IMR-90 (cell line): Measurements from ENCODE around the gene MAGI3. TPM values are rescaled to one million over a fixed set of nuclear protein-coding genes. Genes with fewer than 3 reads are reported as not detected.

ENCODE experiments used
- ATAC-seq: fragments of 200-7000 bp; cut with Tn5 transposase; 2 replicates; pipeline ENCODE4 v1.9.1; 2020; ENCODE audit warnings: low read depth, mild to moderate bottlenecking, moderate library complexity
- BruUV-seq: library from RNA; stranded (reverse); fragments of 400-500 nt; replicated peaks from 2 replicates; lab custom pipeline; 2021; lab: Mats Ljungman, UMichigan
- CTCF ChIA-PET: fragments of 300-600 bp; formaldehyde crosslinking; extraction: SDS; loops from one replicate; lab custom pipeline; 2021; ENCODE audit warnings: antibody characterized with exemption; lab: Yijun Ruan, JAX
- POLR2A ChIA-PET: fragments of 300-600 bp; sonication (Branson Sonifier 250); formaldehyde crosslinking; loops from one replicate; lab custom pipeline; 2022; ENCODE audit warnings: antibody characterized with exemption; ENCODE audit not compliant: unreplicated experiment; lab: Charles Lee
- DNase-seq: peaks from one replicate; pipeline ENCODE4 v3.0.0; 2013
- H2AFZ ChIP-seq: replicated peaks from 2 replicates; pipeline ENCODE3; 2013; ENCODE audit warnings: low read length, mild to moderate bottlenecking; ENCODE audit not compliant: poor library complexity
- H2AK5ac ChIP-seq: 2 replicates; pipeline ENCODE4 v1.6.1; 2013; ENCODE audit warnings: low read depth, low read length, inconsistent platforms
- H2AK9ac ChIP-seq: replicated peaks from 2 replicates; pipeline ENCODE3; 2013; ENCODE audit warnings: mild to moderate bottlenecking, low read depth, low read length, moderate library complexity; ENCODE audit not compliant: poor library complexity
- H2BK120ac ChIP-seq: 2 replicates; pipeline ENCODE4 v1.6.1; 2013; ENCODE audit warnings: low read depth, low read length, inconsistent platforms
- H2BK15ac ChIP-seq: 3 replicates; pipeline ENCODE4 v1.6.1; 2013; ENCODE audit warnings: low read depth, low read length, inconsistent platforms
- H2BK20ac ChIP-seq: 2 replicates; pipeline ENCODE4 v1.6.1; 2013; ENCODE audit warnings: low read depth, mild to moderate bottlenecking, inconsistent platforms, low read length, moderate library complexity
- H2BK5ac ChIP-seq: 2 replicates; pipeline ENCODE4 v1.6.1; 2013; ENCODE audit warnings: mild to moderate bottlenecking, low read depth, low read length, inconsistent platforms; ENCODE audit not compliant: poor library complexity, severe bottlenecking
- H3K14ac ChIP-seq: replicated peaks from 2 replicates; pipeline ENCODE4 v1.6.1; 2013; ENCODE audit warnings: low read depth, low read length, inconsistent platforms
- H3K18ac ChIP-seq: 2 replicates; pipeline ENCODE4 v1.6.1; 2013; ENCODE audit warnings: low read depth, low read length, control low read depth
- H3K23ac ChIP-seq: 2 replicates; pipeline ENCODE4 v1.6.1; 2013; ENCODE audit warnings: low read depth, low read length, inconsistent platforms
- H3K27ac ChIP-seq: 2 replicates; pipeline ENCODE4 v1.5.1; 2013; ENCODE audit warnings: mild to moderate bottlenecking, control low read depth, low read length; ENCODE audit not compliant: insufficient read depth
- H3K27me3 ChIP-seq: 2 replicates; pipeline ENCODE4 v1.6.1; 2013; ENCODE audit warnings: low read length; ENCODE audit not compliant: control insufficient read depth, insufficient read depth
- H3K36me3 ChIP-seq: 2 replicates; pipeline ENCODE4 v1.6.1; 2013; ENCODE audit warnings: low read length, mixed read lengths; ENCODE audit not compliant: control insufficient read depth, insufficient read depth
- H3K4ac ChIP-seq: 2 replicates; pipeline ENCODE4 v1.6.1; 2013; ENCODE audit warnings: low read depth, low read length, inconsistent platforms
- H3K4me1 ChIP-seq: 2 replicates; pipeline ENCODE4 v1.6.1; 2013; ENCODE audit warnings: low read length, mixed read lengths; ENCODE audit not compliant: control insufficient read depth, insufficient read depth
- H3K4me2 ChIP-seq: 2 replicates; pipeline ENCODE4 v1.6.1; 2013; ENCODE audit warnings: low read depth, mild to moderate bottlenecking, control low read depth, low read length, moderate library complexity
- H3K4me3 ChIP-seq: 2 replicates; pipeline ENCODE4 v1.5.1; 2013; ENCODE audit warnings: low read depth, mild to moderate bottlenecking, control low read depth, low read length, moderate library complexity; ENCODE audit not compliant: insufficient read depth
- H3K56ac ChIP-seq: 2 replicates; pipeline ENCODE4 v1.6.1; 2013; ENCODE audit warnings: low read length, inconsistent platforms; ENCODE audit not compliant: insufficient read depth; ENCODE audit errors: extremely low read depth
- H3K79me1 ChIP-seq, 2 experiments: 2 replicates each; pipeline ENCODE4 v1.6.1; 2013; ENCODE audit warnings: low read length in 2 of 2, inconsistent platforms in 1 of 2, low read depth in 1 of 2
- H3K9ac ChIP-seq: 2 replicates; pipeline ENCODE4 v1.6.1; 2013; ENCODE audit warnings: low read depth, low read length, control low read depth
- H3K9me1 ChIP-seq: 2 replicates; pipeline ENCODE4 v1.6.1; 2013; ENCODE audit warnings: low read length, inconsistent platforms; ENCODE audit not compliant: insufficient read depth
- H3K9me3 ChIP-seq: 2 replicates; pipeline ENCODE4 v1.6.1; 2013; ENCODE audit warnings: low read length; ENCODE audit not compliant: control insufficient read depth, insufficient read depth
- H4K20me1 ChIP-seq: 2 replicates; pipeline ENCODE4 v1.6.1; 2013; ENCODE audit warnings: low read length, inconsistent platforms; ENCODE audit not compliant: insufficient read depth
- H4K5ac ChIP-seq: 2 replicates; pipeline ENCODE4 v1.6.1; 2013; ENCODE audit warnings: mild to moderate bottlenecking, low read depth, low read length, control low read depth
- H4K8ac ChIP-seq, 2 experiments: 2 replicates each; pipeline ENCODE4 v1.6.1; 2013; ENCODE audit warnings: low read depth in 2 of 2, low read length in 2 of 2, control low read depth in 1 of 2, inconsistent platforms in 1 of 2
- H4K91ac ChIP-seq: 2 replicates; pipeline ENCODE4 v1.6.1; 2013; ENCODE audit warnings: low read depth, low read length, inconsistent platforms; ENCODE audit not compliant: insufficient read depth
- CEBPB ChIP-seq: IDR thresholded peaks from 2 replicates; pipeline ENCODE4 v1.6.1; 2012; ENCODE audit warnings: low read depth, low read length, improper control_type of control experiment
- FOS ChIP-seq: fragments of 150-350 bp; IDR thresholded peaks from 2 replicates; pipeline ENCODE4 v1.6.1; 2016; ENCODE audit warnings: low read depth, low read length
- MAFK ChIP-seq: IDR thresholded peaks from 2 replicates; pipeline ENCODE4 v1.6.1; 2012; ENCODE audit warnings: low read depth, low read length, improper control_type of control experiment
- MXI1 ChIP-seq: IDR thresholded peaks from 2 replicates; pipeline ENCODE4 v1.6.1; 2012; ENCODE audit warnings: low read depth, mild to moderate bottlenecking, low read length, moderate library complexity, borderline replicate concordance
- POLR2A ChIP-seq: IDR thresholded peaks from 2 replicates; pipeline ENCODE4 v1.6.1; 2012; ENCODE audit warnings: mild to moderate bottlenecking, low read depth, low read length
- RCOR1 ChIP-seq: IDR thresholded peaks from 2 replicates; pipeline ENCODE4 v1.6.1; 2012; ENCODE audit warnings: mild to moderate bottlenecking, low read length, improper control_type of control experiment; ENCODE audit not compliant: insufficient replicate concordance
- SMC3 ChIP-seq: fragments of 150-350 bp; IDR thresholded peaks from 2 replicates; pipeline ENCODE4 v1.6.1; 2016; ENCODE audit warnings: low read depth, mild to moderate bottlenecking, antibody characterized with exemption, low read length, moderate library complexity
- WGBS, 2 experiments: methylation state at CpG; one replicate each; pipeline versions ENCODE4 v1.1.5 to v1.1.7; 2013; ENCODE audit warnings: missing lambda C conversion rate in 2 of 2; ENCODE audit not compliant: insufficient read length in 1 of 2; ENCODE audit errors: extremely low coverage in 2 of 2; 5-methylcytosine and 5-hydroxymethylcytosine counted together
- dilution Hi-C: fragments of 300-500 bp; cut with HindIII; formaldehyde crosslinking; loops from one replicate; pipeline ENCODE4 v1.14.3; 2018; ENCODE audit warnings: low sequenced_read_pairs; ENCODE audit not compliant: unreplicated experiment
- in situ Hi-C: fragments of 300-500 bp; cut with MboI; formaldehyde crosslinking; loops from 3 replicates; pipeline ENCODE4 v1.14.3; 2019; ENCODE audit warnings: low sequenced_read_pairs, inconsistent platforms, mixed read lengths
- intact Hi-C: fragments of 100-400 bp; cut with micrococcal nuclease; formaldehyde crosslinking; loops from 2 replicates; pipeline ENCODE4 v1.10.0; 2022
- polyA plus RNA-seq, 3 experiments: library from polyadenylated mRNA; depleted of rRNA; stranded (reverse); fragments of >200 nt; gene quantifications; 2 replicates each; pipeline ENCODE4 v1.2.3, GENCODE V29; 2012; ENCODE audit warnings: low replicate concordance in 1 of 3
- total RNA-seq: library from RNA; depleted of rRNA; stranded (reverse); fragments of >200 nt; gene quantifications from 2 replicates; pipeline ENCODE4 v1.2.3, GENCODE V29; 2012
- TF ChIP-seq, protein P1 (sequence below): fragments of 150-350 bp; IDR thresholded peaks from 2 replicates; pipeline ENCODE4 v1.6.1; 2017; ENCODE audit warnings: mild to moderate bottlenecking, antibody characterized with exemption, low read length, low read depth

The MAGI3 gene
- total and polyA plus RNA-seq, 2 of the 4 experiments (the other 2 are of a cell fraction), result 2.5 to 8.8 TPM

DNA sequence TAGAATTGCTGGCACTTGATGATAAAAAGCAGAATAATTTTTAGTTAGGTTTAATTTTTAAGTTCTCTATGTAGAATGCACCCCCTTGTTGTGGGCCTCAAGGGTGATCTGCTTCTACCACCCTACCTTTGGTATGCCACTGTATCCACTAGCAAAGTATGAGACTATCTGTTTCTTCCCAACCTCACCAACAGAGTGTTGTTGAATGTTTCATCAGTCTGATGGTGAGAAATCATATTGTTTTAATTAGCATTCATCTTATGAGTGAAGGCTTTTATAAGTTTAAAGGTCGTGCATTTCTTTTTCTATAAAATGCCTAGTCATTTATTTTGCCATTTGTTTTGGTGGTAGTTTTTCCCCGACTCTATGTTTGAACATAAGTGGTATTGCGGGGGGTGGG, 141.0 kb downstream of the MAGI3 start:
- Histone ChIP-seq H2AK9ac (no peak overlapping the region), H2BK120ac (no peak overlapping the region), H3K9ac (no peak overlapping the region), H3K14ac (peak overlapping the region; percentile 25; the same call in 1 of the 2 replicates), H4K20me1 (no peaks in the 10 kb centered on the region), H2BK5ac (no peak overlapping the region), H3K4me3 (no peak overlapping the region), H2BK20ac (no peak overlapping the region), H3K23ac (peak overlapping the region; percentile 42; the same call in 1 of the 2 replicates), H3K4ac (no peak overlapping the region), H3K36me3 (no peaks in the 10 kb centered on the region), H3K4me2 (no peak overlapping the region), H4K8ac (no peak overlapping the region), H3K9me1 (no peaks in the 10 kb centered on the region), H3K56ac (no peak overlapping the region), H3K27me3 (no peaks in the 10 kb centered on the region), H3K18ac (no peak overlapping the region), H4K91ac (no peak overlapping the region; the same call in 1 of the 2 replicates), H2AFZ (no peak overlapping the region), H3K4me1 (peaks cover 5% of the 10 kb centered on the region), H3K9me3 (no peaks in the 10 kb centered on the region), H3K79me1 (peaks cover 14 to 26% of the 10 kb centered on the region in 2 experiments), H2AK5ac (no peak overlapping the region), H2BK15ac (no peak overlapping the region), H3K27ac (no peak overlapping the region), H4K5ac (no peak overlapping the region)
- WGBS, 2 experiments, result no CpG with 5 or more reads among the region's 3 CpGs
- ChIA-PET CTCF (interaction anchor here (0.6 to 1.0 kb wide), 2 partner anchors 23 to 1108 kb away, joined by 4 to 7 read pairs; no protein-coding TSS in a partner anchor), POLR2A (no interaction called here)
- no TSS peak for BruUV-seq
- in situ Hi-C loops (no loop called here), intact Hi-C loops (no loop called here), dilution Hi-C loops (no loop called here)
- no peak for ATAC-seq
- DNase-seq, result no peak
- TF ChIP-seq RCOR1, result no peak
- no peak for TF ChIP-seq CEBPB
- no peak for TF ChIP-seq FOS
- TF ChIP-seq MXI1, result no peak
- TF ChIP-seq, protein P1, sequence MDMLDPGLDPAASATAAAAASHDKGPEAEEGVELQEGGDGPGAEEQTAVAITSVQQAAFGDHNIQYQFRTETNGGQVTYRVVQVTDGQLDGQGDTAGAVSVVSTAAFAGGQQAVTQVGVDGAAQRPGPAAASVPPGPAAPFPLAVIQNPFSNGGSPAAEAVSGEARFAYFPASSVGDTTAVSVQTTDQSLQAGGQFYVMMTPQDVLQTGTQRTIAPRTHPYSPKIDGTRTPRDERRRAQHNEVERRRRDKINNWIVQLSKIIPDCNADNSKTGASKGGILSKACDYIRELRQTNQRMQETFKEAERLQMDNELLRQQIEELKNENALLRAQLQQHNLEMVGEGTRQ, result no peak
- TF ChIP-seq POLR2A, result no peak
- no peak for TF ChIP-seq MAFK
- no peak for TF ChIP-seq SMC3
